Esophagus squamous epithelium (tissue), 4 donors: ENCODE data around the gene RNF38.

Source experiments
- CTCF ChIP-seq, 6 experiments: fragments of 450-650 bp in 4 of 6; fragments of 200-600 bp in 2 of 6; sonication (generic) in 2 of 6; IDR thresholded peaks; one replicate each; pipeline ENCODE4 v1.5.1; 2016 to 2019; ENCODE audit warnings: antibody characterized with exemption in 6 of 6, mild to moderate bottlenecking in 4 of 6, moderate library complexity in 4 of 6
- POLR2A ChIP-seq, 4 donors: fragments of 450-650 bp; IDR thresholded peaks; one replicate each; pipeline ENCODE4 v1.6.1; 2017; ENCODE audit warnings: antibody characterized with exemption in 4 of 4, mild to moderate bottlenecking in 4 of 4, moderate library complexity in 3 of 4

GRCh38 chr9:36363448-36363847 is 36.6 kb downstream of the RNF38 start:
- TF ChIP-seq CTCF (IDR thresholded peaks at IDR 0.05), result no peak
- no peak for TF ChIP-seq POLR2A (IDR thresholded peaks at IDR 0.05)
